ENCODE measurements around the gene PRR12.

The PRR12 gene

GRCh38 chr19:49559443-49559842 is 31.5 kb upstream of the PRR12 start:
- Mint-ChIP-seq H3K27ac (no peak overlapping the region), H3K4me1 (peaks cover 26% of the 10 kb centered on the region), H3K36me3 (ENCODE audit: low read depth) (peaks cover 43% of the 10 kb centered on the region), H3K9me3 (no peaks in the 10 kb centered on the region), H3K27me3 (ENCODE audit: low read depth, poor library complexity) (no peaks in the 10 kb centered on the region), H3K4me3 (no peak overlapping the region)
- DNase-seq: no peak
- no peak for TF ChIP-seq CTCF (IDR thresholded peaks at IDR 0.05)

- Mint-ChIP-seq H3K9me3 (no peaks in the 10 kb centered on the region), H3K36me3 (ENCODE audit: low read depth) (peaks cover 43% of the 10 kb centered on the region), H3K27ac (peak overlapping the region; percentile 71), H3K4me3 (no peak overlapping the region), H3K4me1 (peaks cover 26% of the 10 kb centered on the region), H3K27me3 (ENCODE audit: low read depth, poor library complexity) (no peaks in the 10 kb centered on the region)
- DNase-seq: no peak
- TF ChIP-seq CTCF (IDR thresholded peaks at IDR 0.05): no peak
These were observed 31.1 kb upstream of the PRR12 start for GRCh38 chr19:49559928-49560327.

GRCh38 chr19:49560358-49560900 is 30.6 kb upstream of the PRR12 start:
- DNase-seq: no peak
- Mint-ChIP-seq H3K27ac (peak overlapping the region; percentile 71), H3K4me1 (peaks cover 26% of the 10 kb centered on the region), H3K27me3 (ENCODE audit: low read depth, poor library complexity) (no peaks in the 10 kb centered on the region), H3K9me3 (no peaks in the 10 kb centered on the region), H3K36me3 (ENCODE audit: low read depth) (peaks cover 42% of the 10 kb centered on the region), H3K4me3 (no peak overlapping the region)
- no peak for TF ChIP-seq CTCF (IDR thresholded peaks at IDR 0.05)

- no peak for TF ChIP-seq CTCF (IDR thresholded peaks at IDR 0.05)
- Mint-ChIP-seq H3K4me3 (no peak overlapping the region), H3K4me1 (peaks cover 20% of the 10 kb centered on the region), H3K27me3 (ENCODE audit: low read depth, poor library complexity) (no peaks in the 10 kb centered on the region), H3K27ac (no peak overlapping the region), H3K36me3 (ENCODE audit: low read depth) (peaks cover 30% of the 10 kb centered on the region), H3K9me3 (no peaks in the 10 kb centered on the region)
- DNase-seq: no peak
These were observed 26.4 kb upstream of the PRR12 start for GRCh38 chr19:49564616-49565045.

- Mint-ChIP-seq H3K4me1 (peaks cover 18% of the 10 kb centered on the region), H3K4me3 (no peak overlapping the region), H3K9me3 (no peaks in the 10 kb centered on the region), H3K27ac (no peak overlapping the region), H3K36me3 (ENCODE audit: low read depth) (peaks cover 29% of the 10 kb centered on the region), H3K27me3 (ENCODE audit: low read depth, poor library complexity) (no peaks in the 10 kb centered on the region)
- no peak for TF ChIP-seq CTCF (IDR thresholded peaks at IDR 0.05)
- no peak for DNase-seq
These were observed 25.7 kb upstream of the PRR12 start for GRCh38 chr19:49565261-49565660.

- no peaks in the 10 kb centered on the region for H3K27me3 Mint-ChIP-seq (ENCODE audit: low read depth, poor library complexity)
- no peak overlapping the region for H3K27ac Mint-ChIP-seq
- peaks cover 18% of the 10 kb centered on the region for H3K4me1 Mint-ChIP-seq
- no peak for TF ChIP-seq CTCF (IDR thresholded peaks at IDR 0.05)
- H3K9me3 Mint-ChIP-seq: no peaks in the 10 kb centered on the region
- peaks cover 30% of the 10 kb centered on the region for H3K36me3 Mint-ChIP-seq (ENCODE audit: low read depth)
- no peak overlapping the region for H3K4me3 Mint-ChIP-seq
- no peak for DNase-seq
These were observed 24.7 kb upstream of the PRR12 start for GRCh38 chr19:49566302-49566701.

Measured in nephron progenitor cell (in vitro differentiated cells).